HUDEP-2 (cell line): Measurements from ENCODE around the gene NCOA3.

ENCODE experiments used
- DNase-seq, 76 experiments: peaks; one replicate each; lab custom pipeline; 2025; ENCODE audit not compliant: unreplicated experiment in 76 of 76; lab: John Stamatoyannopoulos, UW

The NCOA3 gene

DNA sequence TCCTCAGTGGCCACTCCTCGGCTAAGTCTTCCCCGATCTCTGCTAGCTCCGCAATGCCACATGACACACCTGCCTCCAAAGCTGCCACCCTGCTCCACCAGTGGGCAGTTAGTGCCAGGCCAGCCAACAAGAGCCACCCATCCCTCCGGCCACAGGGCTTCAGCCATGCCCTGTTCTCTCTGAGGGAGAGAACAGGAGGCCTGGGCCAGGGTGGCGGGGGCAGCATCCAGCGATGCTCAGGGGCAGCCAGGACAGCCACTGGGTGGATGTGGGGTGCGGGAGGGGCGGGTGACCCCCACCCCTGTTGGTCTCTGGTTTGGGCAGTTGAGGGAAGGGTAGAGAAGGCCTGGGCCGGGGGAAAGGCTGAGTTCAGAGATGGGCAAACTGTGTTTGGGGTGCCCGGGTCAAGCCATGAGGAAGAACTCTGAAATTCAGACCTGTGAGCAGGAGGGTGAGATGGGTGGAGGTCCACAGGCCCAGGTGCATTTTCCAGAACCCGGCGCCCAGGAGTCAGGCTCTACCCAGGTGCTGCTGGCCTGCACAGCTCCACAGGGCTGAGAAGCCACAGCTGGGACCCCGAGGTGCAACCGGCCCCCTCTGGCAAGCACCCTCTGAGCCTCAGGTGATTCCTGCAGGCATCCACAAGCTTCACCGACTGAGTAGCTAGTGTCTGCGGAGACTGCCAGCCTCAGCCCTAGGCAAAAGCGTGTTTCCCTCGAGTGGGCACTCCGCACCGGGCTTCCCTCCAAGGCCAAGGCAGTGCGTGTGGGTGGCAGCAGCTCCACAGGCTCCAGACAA is 192.5 kb downstream of the NCOA3 start:
- no peak for DNase-seq

DNA sequence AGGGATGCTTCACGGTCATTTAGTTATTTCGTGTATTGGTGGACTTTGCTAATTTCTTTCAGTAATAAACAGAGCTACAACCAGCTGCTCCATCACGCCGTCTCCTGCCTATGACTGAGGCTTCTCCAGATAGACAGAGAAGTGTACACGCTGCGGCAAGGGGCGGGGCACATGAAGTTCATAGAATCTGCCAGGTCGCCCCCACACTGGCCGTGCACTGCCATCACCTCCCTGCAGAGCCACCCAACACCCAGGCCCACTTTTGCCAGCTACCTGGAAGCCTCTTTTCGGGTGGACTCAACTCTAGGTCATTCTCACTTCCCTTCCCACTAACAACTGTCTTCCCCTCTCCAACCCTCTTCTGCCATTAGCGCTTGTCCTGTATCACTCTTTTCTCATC is 195.2 kb downstream of the NCOA3 start:
- DNase-seq, result no peak

DNA sequence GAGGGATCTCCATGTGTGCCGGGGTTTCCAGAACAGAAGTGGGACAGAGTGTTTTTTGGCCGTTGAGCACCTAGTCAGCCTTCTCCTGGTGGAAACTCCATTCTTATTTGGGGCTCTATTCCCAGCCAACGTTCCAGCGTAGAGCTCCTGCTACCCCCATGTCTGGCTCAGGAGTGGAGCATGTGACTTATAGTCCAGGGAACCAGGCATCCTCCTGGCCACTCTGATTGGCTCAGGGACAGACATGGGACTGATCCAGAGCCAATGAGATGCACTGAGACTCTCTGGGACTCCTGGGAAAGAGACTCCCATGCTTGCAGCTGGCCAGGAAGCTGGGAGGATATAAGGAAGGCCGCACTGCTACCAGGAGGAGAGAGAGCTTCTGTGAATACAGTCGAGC is 196.5 kb downstream of the NCOA3 start:
- no peak for DNase-seq

DNA sequence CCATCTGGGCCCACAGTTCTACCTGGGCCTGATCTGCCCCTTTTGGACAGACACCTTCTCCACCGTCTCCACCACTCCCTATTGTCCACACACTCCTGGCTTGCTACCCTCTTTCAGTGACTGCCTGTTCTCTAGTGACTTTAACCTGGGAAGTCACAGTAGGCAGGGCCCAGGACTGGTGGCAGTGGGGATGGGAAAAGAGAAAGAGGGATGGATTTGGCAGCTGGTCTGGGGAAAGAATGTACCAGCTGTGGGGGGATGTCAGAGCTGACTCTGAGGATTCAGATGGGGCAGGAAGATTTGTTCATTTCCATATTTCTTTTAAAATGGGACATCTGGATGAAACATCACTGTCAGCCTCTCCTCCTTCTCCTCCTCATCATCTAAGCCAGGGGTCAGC is 198.1 kb downstream of the NCOA3 start:
- DNase-seq, result no peak

DNA sequence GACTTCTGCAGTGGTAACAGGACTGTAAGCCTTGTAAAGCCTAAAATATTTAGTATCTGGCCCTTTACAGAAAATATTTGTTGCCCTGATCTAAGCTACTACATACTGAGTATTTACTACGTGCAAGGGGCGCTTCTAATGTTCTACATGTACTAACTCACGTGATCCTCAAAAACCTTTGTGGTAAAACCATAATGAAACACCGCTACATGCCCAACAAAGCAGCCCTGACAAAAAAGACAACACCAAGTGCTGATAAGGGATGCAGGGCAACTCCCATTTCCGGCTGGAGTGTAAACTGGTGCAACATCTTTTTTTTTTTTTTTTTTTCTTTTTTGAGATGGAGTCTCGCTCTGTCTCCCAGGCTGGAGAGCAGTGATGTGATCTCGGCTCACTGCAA is 198.6 kb downstream of the NCOA3 start:
- no peak for DNase-seq

DNA sequence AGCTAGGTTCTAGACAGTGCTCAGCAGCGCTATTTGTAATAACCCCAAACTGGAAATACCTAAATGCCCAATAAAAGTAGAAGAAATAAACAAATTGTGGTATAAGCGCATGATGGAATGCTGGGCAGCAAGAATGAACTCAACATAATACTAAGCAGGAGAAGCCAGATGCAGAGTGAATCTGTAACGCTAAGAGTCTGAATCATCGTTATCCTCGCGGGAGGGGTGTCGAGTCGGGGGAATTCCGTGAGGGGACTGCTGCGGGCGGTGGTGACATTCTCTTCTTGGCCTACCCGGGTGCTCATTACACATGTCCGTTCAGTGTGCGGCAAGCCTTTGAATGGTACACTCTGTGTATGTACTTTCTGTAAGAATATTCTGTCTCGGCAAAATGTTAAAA is 199.9 kb downstream of the NCOA3 start:
- no peak for DNase-seq

DNA sequence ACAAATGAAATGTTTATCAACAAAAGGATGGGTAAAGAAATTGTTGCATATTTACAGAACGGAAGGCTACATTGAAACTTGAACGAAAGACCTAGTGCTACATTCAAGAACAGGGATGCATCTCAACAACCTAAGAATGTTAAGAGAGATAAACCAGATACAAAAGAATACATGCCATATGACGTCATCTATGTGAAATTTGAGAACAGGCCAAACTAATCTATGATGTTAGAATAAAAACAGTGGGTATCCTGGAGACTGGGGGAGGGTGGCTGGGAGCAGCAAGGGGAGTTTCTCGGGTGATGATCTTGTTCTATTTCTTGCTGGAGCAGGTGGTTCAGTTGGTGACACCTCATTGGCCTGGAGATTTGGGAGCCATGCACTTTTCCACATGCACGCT is 202.1 kb downstream of the NCOA3 start:
- no peak for DNase-seq

DNA sequence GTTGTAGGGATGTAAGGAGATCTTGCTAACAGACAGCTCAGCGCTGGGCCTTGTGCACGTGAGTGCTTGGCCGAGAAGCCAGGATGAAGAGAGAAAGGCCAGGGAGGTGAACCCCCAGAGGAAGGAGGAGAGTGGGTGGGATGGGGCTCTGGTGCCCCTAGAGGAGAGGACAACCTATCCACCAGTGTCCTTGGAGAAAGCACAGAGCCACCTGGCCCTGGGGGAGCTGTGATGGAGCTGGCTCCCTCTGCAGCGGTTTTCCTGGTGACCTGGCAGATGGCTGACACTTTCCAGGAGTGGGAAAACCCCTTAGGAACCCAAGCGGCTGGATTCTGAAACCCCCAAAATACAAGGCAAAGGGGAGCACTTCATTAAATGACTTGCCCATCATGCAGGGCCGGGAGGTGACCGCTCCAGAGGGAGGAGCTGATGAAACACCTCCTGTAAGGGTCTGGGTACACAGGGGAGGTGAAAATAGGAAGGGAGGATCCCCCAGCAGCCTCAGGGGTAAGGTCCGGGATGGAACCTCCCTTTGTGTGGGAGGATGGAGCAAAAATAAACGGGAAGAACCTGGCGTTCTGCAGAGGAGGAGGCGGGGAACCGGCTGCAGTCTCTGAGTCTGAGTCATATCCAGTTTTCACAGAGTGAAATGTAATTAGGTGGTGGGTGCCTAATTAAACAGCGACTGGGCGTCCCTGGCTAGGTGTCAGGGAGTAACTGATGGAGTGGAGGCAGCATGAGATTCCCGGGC is 203.2 kb downstream of the NCOA3 start:
- DNase-seq, result no peak

DNA sequence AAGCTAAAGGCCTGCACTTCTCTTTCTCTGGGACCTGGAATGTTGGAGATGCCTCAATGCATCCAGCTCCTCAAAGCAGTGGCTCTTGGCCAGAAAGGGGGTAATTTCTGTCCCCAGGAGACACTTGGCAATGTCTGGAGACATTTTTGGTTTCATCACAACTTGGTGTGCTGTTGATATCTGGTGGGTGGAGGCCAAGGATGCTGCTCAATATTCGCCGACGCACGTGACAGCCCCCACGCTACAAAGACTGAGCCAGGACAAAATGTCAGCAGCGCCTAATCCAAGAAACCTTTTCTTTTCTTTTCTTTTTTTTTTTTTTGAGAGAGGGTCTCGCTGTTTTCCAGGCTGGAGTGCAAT is 203.8 kb downstream of the NCOA3 start:
- DNase-seq, result no peak

DNA sequence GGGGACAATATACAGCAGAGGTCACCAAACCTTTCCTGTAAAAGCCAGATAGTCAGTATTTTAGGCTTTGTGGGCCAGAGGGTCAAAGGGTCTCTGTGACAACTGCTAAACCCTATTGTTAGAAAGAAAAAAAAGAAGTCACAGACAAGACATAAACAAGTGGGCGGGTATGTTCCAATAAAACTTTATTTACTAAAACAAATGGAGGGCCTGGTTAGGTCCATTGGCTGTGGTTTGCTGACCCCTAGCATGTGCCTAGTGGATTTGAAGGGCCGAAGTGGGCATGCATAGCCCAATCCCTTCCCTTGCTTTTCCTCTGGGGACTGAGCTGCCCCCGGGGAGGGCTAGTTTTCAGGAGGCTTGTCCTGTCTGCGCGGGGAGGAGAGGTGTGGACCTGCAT is 204.7 kb downstream of the NCOA3 start:
- DNase-seq, result no peak
